GM23248 (cell line): Measurements from ENCODE around the gene ACTR2. TPM values are rescaled to one million over a fixed set of nuclear protein-coding genes. Genes with fewer than 3 reads are reported as not detected.
A peak's percentile ranks its signal among the peaks of the same experiment; 100 is the strongest.

ENCODE experiments used
- DNase-seq: peaks from one replicate; pipeline ENCODE4 v3.0.0-alpha.2; 2015
- H2AFZ ChIP-seq: fragments of 200-600 bp; sonication (generic); 2 replicates; pipeline ENCODE4 v1.6.1; 2016; ENCODE audit warnings: antibody characterized with exemption
- H3F3A ChIP-seq: fragments of 200-600 bp; sonication (generic); 2 replicates; pipeline ENCODE4 v1.6.1; 2016; ENCODE audit warnings: mild to moderate bottlenecking, antibody characterized with exemption, mixed run types; ENCODE audit not compliant: insufficient read depth
- H3K27ac ChIP-seq: fragments of 200-600 bp; sonication (generic); 2 replicates; pipeline ENCODE4 v1.5.1; 2016; ENCODE audit warnings: mild to moderate bottlenecking
- H3K27me3 ChIP-seq: fragments of 200-600 bp; sonication (generic); replicated peaks from 2 replicates; pipeline ENCODE4 v1.6.1; 2016; ENCODE audit warnings: mild to moderate bottlenecking; ENCODE audit not compliant: insufficient read depth
- H3K36me3 ChIP-seq: fragments of 200-600 bp; sonication (generic); 2 replicates; pipeline ENCODE4 v1.6.1; 2016; ENCODE audit warnings: low read depth, mild to moderate bottlenecking
- H3K4me1 ChIP-seq: fragments of 200-600 bp; sonication (generic); 2 replicates; pipeline ENCODE4 v1.6.1; 2016; ENCODE audit warnings: mild to moderate bottlenecking; ENCODE audit not compliant: insufficient read depth
- H3K4me2 ChIP-seq: fragments of 200-600 bp; sonication (generic); one replicate; pipeline ENCODE4 v1.6.1; 2016; ENCODE audit warnings: mild to moderate bottlenecking; ENCODE audit not compliant: unreplicated experiment
- H3K4me3 ChIP-seq: fragments of 200-600 bp; sonication (generic); 2 replicates; pipeline ENCODE4 v1.5.1; 2016; ENCODE audit warnings: mild to moderate bottlenecking
- H3K79me2 ChIP-seq: fragments of 200-600 bp; sonication (generic); 2 replicates; pipeline ENCODE4 v1.6.1; 2016; ENCODE audit warnings: mild to moderate bottlenecking; ENCODE audit not compliant: insufficient read depth
- H3K9ac ChIP-seq: fragments of 200-600 bp; sonication (generic); 2 replicates; pipeline ENCODE4 v1.6.1; 2016; ENCODE audit warnings: mild to moderate bottlenecking
- H3K9me2 ChIP-seq: fragments of 200-600 bp; sonication (generic); 2 replicates; pipeline ENCODE4 v1.6.1; 2016; ENCODE audit warnings: mixed run types, mild to moderate bottlenecking, moderate library complexity; ENCODE audit not compliant: insufficient read depth
- H3K9me3 ChIP-seq: fragments of 200-600 bp; sonication (generic); one replicate; pipeline ENCODE4 v1.6.1; 2017; ENCODE audit warnings: low read depth
- H4K20me1 ChIP-seq: fragments of 200-600 bp; sonication (generic); 2 replicates; pipeline ENCODE4 v1.6.0; 2016; ENCODE audit not compliant: insufficient read depth
- EZH2 ChIP-seq: fragments of 200-600 bp; sonication (generic); IDR thresholded peaks from 2 replicates; pipeline ENCODE4 v1.6.1; 2018; ENCODE audit warnings: antibody characterized with exemption, mild to moderate bottlenecking; ENCODE audit not compliant: insufficient read depth, poor library complexity, severe bottlenecking
- EZH2phosphoT487 ChIP-seq: fragments of 200-600 bp; sonication (generic); IDR thresholded peaks from 2 replicates; pipeline ENCODE4 v1.6.1; 2018; ENCODE audit warnings: antibody characterized with exemption, moderate library complexity, mild to moderate bottlenecking, low read depth; ENCODE audit not compliant: insufficient read depth
- WGBS, 2 experiments: methylation state at CpG; one replicate each; pipeline ENCODE4 v1.1.6; 2015 to 2017; ENCODE audit warnings: low lambda C conversion rate in 2 of 2, low coverage in 1 of 2; ENCODE audit errors: missing lambda C conversion rate in 2 of 2; 5-methylcytosine and 5-hydroxymethylcytosine counted together
- in situ Hi-C: fragments of 300-500 bp; cut with MboI; formaldehyde crosslinking; loops from 2 replicates; pipeline ENCODE4 v1.15.0; 2020
- polyA plus RNA-seq: library from polyadenylated mRNA; unstranded; fragments of >200 nt; fragmentation: Nextera tagmentation; extraction: Ambion mirVana; gene quantifications from 2 replicates; pipeline ENCODE4 v1.2.1, GENCODE V29; 2016
- total RNA-seq: library from RNA; depleted of rRNA; stranded (reverse); fragments of >200 nt; shearing (Covaris generic); gene quantifications from 2 replicates; pipeline ENCODE4 v1.2.3, GENCODE V29; 2014

The ACTR2 gene
- total and polyA plus RNA-seq, 2 experiments from 2014 or later: 126 to 161 TPM

DNA sequence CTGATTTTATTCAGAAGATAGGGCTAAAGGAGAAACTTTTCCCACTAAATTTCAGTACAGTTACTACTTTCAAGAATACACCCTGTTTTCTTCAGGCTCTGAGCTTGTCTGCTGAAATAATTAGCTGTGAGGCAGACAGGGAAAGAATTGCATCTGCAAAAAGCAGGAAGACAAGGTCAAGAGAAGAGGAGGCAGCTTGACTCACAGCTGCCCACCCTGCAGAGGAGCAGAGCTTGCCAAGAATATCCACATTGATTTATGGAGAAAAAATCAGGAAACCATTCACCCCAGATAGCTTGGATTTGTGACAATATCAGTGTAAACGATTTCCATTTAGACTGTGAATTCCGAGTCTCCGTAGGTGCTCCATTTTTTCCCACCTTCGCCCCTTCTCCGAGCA is 49.0 kb downstream of the ACTR2 start:
- TF ChIP-seq EZH2phosphoT487 (no peak), EZH2 (no peak)
- Histone ChIP-seq H2AFZ (no peak overlapping the region), H4K20me1 (no peaks in the 10 kb centered on the region), H3K4me1 (peaks cover 5% of the 10 kb centered on the region; the same call in 1 of the 2 replicates), H3K36me3 (peaks cover 28% of the 10 kb centered on the region), H3K9ac (no peak overlapping the region), H3K79me2 (no peaks in the 10 kb centered on the region), H3K27me3 (no peaks in the 10 kb centered on the region), H3F3A (peaks cover 47% of the 10 kb centered on the region), H3K4me2 (no peak overlapping the region), H3K9me3 (no peaks in the 10 kb centered on the region), H3K4me3 (no peak overlapping the region), H3K9me2 (no peaks in the 10 kb centered on the region), H3K27ac (no peak overlapping the region)
- WGBS, 2 experiments: 61% methylated on average over 5 of the region's 5 CpGs
- DNase-seq: no peak
- in situ Hi-C loops: no loop called here

DNA sequence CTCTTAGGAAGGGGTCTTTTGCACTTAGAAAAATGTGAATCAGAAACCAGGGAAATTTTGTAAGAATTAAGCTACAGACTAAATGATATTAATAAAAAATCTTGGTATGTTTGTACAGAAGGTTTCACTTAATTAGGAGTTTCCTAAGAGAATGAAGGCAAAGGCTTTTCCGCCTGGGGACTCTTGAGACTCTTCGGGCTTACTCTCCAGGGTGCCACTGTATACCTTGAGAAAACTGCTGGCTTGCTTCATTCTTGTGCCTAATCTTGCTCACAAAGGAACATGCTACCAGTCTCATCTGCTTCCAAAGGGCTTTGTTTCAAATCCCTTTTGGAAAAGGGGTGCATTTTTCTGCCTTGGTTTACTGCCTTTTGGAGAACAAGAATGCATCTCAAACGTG is 49.5 kb downstream of the ACTR2 start:
- no peaks in the 10 kb centered on the region for H4K20me1 ChIP-seq
- peaks cover 47% of the 10 kb centered on the region for H3F3A ChIP-seq
- no peaks in the 10 kb centered on the region for H3K27me3 ChIP-seq
- H3K36me3 ChIP-seq: peaks cover 24% of the 10 kb centered on the region
- no peak for TF ChIP-seq EZH2phosphoT487
- TF ChIP-seq EZH2: no peak
- no peak for DNase-seq
- no peak overlapping the region for H3K27ac ChIP-seq
- no peaks in the 10 kb centered on the region for H3K79me2 ChIP-seq
- peaks cover 5% of the 10 kb centered on the region; the same call in 1 of the 2 replicates for H3K4me1 ChIP-seq
- H2AFZ ChIP-seq: no peak overlapping the region
- no peak overlapping the region for H3K9ac ChIP-seq
- H3K9me2 ChIP-seq: no peaks in the 10 kb centered on the region
- H3K4me3 ChIP-seq: no peak overlapping the region
- in situ Hi-C loops: no loop called here
- WGBS, 2 experiments: 71 to 73% methylated on average over 3 of the region's 3 CpGs
- H3K9me3 ChIP-seq: no peaks in the 10 kb centered on the region
- no peak overlapping the region for H3K4me2 ChIP-seq

GRCh38 chr2:65277791-65278483 is 50.3 kb downstream of the ACTR2 start:
- H3K27me3 ChIP-seq: no peaks in the 10 kb centered on the region
- peaks cover 15% of the 10 kb centered on the region for H3K36me3 ChIP-seq
- H3K9me3 ChIP-seq: no peaks in the 10 kb centered on the region
- TF ChIP-seq EZH2phosphoT487: no peak
- no peak for TF ChIP-seq EZH2
- H3K9ac ChIP-seq: no peak overlapping the region
- no peak overlapping the region for H3K4me3 ChIP-seq
- no peak overlapping the region for H3K4me2 ChIP-seq
- peak; percentile 57 for DNase-seq
- H3K9me2 ChIP-seq: no peaks in the 10 kb centered on the region
- no peaks in the 10 kb centered on the region for H4K20me1 ChIP-seq
- no peak overlapping the region for H2AFZ ChIP-seq
- H3K79me2 ChIP-seq: no peaks in the 10 kb centered on the region
- no peak overlapping the region for H3K27ac ChIP-seq
- 77 to 83% methylated on average over 5 of the region's 5 CpGs for WGBS, 2 experiments
- peaks cover 41% of the 10 kb centered on the region for H3F3A ChIP-seq
- H3K4me1 ChIP-seq: peaks cover 5% of the 10 kb centered on the region; the same call in 1 of the 2 replicates
- in situ Hi-C loops: no loop called here

- in situ Hi-C loops: no loop called here
These were observed 50.9 kb downstream of the ACTR2 start for GRCh38 chr2:65278531-65278981.

More at GRCh38 chr2:65278531-65278981, 50.9 kb downstream of the ACTR2 start:
- H3K79me2 ChIP-seq: no peaks in the 10 kb centered on the region
- WGBS, 2 experiments: 72 to 75% methylated on average over 6 of the region's 6 CpGs
- no peaks in the 10 kb centered on the region for H4K20me1 ChIP-seq
- H3F3A ChIP-seq: peaks cover 39% of the 10 kb centered on the region
- TF ChIP-seq EZH2: no peak
- H3K27ac ChIP-seq: no peak overlapping the region
- H2AFZ ChIP-seq: no peak overlapping the region
- H3K9ac ChIP-seq: no peak overlapping the region
- no peaks in the 10 kb centered on the region for H3K9me2 ChIP-seq
- H3K27me3 ChIP-seq: no peaks in the 10 kb centered on the region
- no peaks in the 10 kb centered on the region for H3K9me3 ChIP-seq
- peaks cover 5% of the 10 kb centered on the region; the same call in 1 of the 2 replicates for H3K4me1 ChIP-seq
- H3K4me2 ChIP-seq: no peak overlapping the region
- DNase-seq: no peak
- peaks cover 11% of the 10 kb centered on the region for H3K36me3 ChIP-seq
- no peak overlapping the region for H3K4me3 ChIP-seq
